K562 treated with DMSO at 1 percent for 12 hours (cell line): Measurements from ENCODE around the gene CD7. TPM values are rescaled to one million over a fixed set of nuclear protein-coding genes. Genes with fewer than 3 reads are reported as not detected.

Source experiments
- total RNA-seq: library from RNA; unstranded; fragments of 300-600 nt; gene quantifications from 2 replicates; pipeline ENCODE4 v1.2.3, GENCODE V29; 2022; ENCODE audit not compliant: insufficient read depth

Gene CD7
- not detected in 2 replicates for total RNA-seq

DNA sequence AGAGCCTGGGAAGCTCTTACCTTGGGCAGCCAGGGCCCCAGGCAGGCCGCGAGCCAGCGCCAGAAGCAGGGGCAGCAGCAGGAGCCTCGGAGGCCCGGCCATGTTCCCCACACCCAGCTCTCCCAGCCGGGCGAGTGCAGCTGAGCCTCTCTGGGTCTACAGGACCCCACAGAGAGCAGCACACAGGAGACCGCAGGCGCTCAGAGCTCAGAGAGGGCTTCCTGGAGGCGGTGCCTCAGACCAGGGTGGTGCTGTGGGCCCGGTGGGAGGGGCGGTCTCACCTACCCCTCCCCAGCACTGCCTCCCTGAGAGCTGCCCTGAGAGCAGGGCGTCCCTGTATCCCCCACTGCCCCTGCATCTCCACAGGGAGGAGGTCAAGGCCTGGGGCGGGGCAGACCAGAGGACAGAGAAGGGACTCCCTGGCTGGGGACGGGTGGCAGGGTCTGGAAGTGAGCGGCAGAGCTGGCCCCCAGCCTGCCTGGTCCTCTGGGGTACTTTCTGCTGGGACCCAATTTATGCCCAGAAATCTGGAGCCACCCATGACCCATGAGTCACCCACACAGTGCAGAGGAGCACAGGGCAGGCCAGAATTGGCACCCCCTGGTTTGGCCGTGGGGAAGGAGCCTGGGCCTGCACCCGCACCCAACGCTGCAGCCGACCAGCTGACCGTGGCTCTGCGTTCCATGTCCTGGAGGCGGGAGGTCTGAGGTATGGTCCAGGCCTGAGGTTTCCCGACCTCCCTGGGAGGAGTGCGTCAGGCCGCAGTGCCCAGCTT, at the start of gene CD7:
Gene CD7, minus strand, starts transcription at position 215 of the 775 bp plus-strand sequence. Its CDS starts 113 bp downstream, at position 102.

GRCh38 chr17:82358465-82359350, 41.3 kb upstream of the CD7 start, which contains the start of gene TEX19:
Gene TEX19, plus strand, starts transcription at chr17:82359247. Its CDS starts 2,904 bp downstream, at chr17:82362151.

DNA sequence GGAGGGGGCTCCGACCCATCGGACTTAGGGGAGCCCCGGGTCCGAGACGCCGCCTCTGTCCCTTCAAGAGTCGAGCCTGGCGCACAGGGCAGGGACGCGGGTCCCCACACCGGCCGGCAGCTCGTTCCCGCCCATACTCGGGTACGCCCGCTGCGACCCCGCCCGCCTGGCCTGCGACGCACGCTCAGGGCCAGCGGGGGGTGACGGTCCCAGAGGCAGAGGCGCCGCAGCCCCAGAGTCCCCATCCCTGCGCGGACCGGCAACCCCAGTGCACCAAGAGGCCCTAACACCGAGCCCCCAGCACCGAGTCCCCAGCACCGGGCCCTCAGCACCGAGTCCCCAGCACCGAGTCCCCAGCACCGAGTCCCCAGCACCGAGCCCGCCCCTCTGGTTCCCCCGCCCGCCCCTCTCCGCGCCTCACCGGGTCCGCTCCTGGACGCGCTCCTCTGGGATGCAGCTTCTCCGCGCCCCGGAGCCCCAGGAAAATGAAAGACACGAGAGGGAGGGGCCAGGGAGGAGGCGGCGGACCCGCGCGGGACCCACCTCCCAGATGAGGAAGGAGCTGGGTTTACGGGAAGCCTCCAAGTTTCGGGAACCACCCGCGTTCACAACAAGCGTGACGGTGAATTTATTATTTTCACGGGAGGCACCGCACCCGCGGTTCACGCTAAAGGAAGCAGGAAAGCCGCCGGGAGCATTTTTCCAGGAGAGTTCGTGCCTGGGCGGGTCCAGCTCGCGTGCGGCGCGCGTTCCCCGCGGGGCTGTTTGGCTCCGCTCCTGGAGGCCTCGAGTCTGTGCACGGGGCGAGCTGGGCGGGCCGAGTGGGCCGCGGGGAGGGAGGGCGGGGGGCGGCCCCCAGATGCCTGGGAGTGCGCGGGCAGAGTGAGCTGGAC, 16.1 kb upstream of the CD7 start, which contains the start of gene SECTM1:
Gene SECTM1, minus strand, starts transcription at position 488 of the 893 bp plus-strand sequence. CDS start 6,526 bp downstream, outside the sequence.

GRCh38 chr17:82273327-82274133, 43.9 kb downstream of the CD7 start, which contains the start of gene CSNK1D:
Gene CSNK1D, minus strand, starts transcription at chr17:82273700. Its CDS starts 319 bp downstream, at chr17:82273381.

Other genes starting within 250 kb of the CD7 start
- 69.3 and 119 TPM in 2 replicates for gene FASN, start 219.4 kb downstream of the CD7 start, total RNA-seq
- gene CCDC57, start 104.8 kb downstream of the CD7 start, total RNA-seq, result 10.5 and 13.8 TPM in 2 replicates
- 1.8 and 2.6 TPM in 2 replicates for gene SLC16A3, start 88.6 kb downstream of the CD7 start, total RNA-seq
- 99.2 and 164 TPM in 2 replicates for gene CSNK1D, start 43.9 kb downstream of the CD7 start, total RNA-seq
- gene SECTM1, start 16.2 kb upstream of the CD7 start, total RNA-seq, result not detected in 2 replicates
- gene TEX19, start 41.6 kb upstream of the CD7 start, total RNA-seq, result 2.0 and 2.3 TPM in 2 replicates
- not detected in 2 replicates for gene UTS2R, start 54.2 kb upstream of the CD7 start, total RNA-seq
- gene HEXD, start 100.7 kb upstream of the CD7 start, total RNA-seq, result 25.8 and 26.3 TPM in 2 replicates
- 17.0 and 29.9 TPM in 2 replicates for gene OGFOD3, start 101.0 kb upstream of the CD7 start, total RNA-seq
- 61.3 and 80.2 TPM in 2 replicates for gene CYBC1, start 133.1 kb upstream of the CD7 start, total RNA-seq
- 421 and 447 TPM in 2 replicates for gene NARF, start 141.1 kb upstream of the CD7 start, total RNA-seq
- 23.5 and 62.6 TPM in 2 replicates for gene FOXK2, start 202.1 kb upstream of the CD7 start, total RNA-seq